GM21360 (cell line): ENCODE results near the gene SEMA3A.

ENCODE experiments used
- ATAC-seq: cut with Tn5 transposase; IDR thresholded peaks from one replicate; pipeline ENCODE4 v1.9.1; 2021; ENCODE audit warnings: mild to moderate bottlenecking, moderate library complexity; ENCODE audit not compliant: unreplicated experiment

The SEMA3A gene

GRCh38 chr7:84199216-84199615 is 4.6 kb upstream of the SEMA3A start:
- no peak for ATAC-seq

GRCh38 chr7:84196084-84196503 is 1.5 kb upstream of the SEMA3A start:
- ATAC-seq, result no peak

GRCh38 chr7:84195295-84196060 is 889 bp upstream of the SEMA3A start:
- no peak for ATAC-seq

- no peak for ATAC-seq
Measured at GRCh38 chr7:84193747-84194146, 842 bp downstream of the SEMA3A start.

- ATAC-seq, result no peak
Measured at GRCh38 chr7:84191842-84192241, 2.7 kb downstream of the SEMA3A start.

- ATAC-seq, result no peak
Measured at GRCh38 chr7:84191261-84191660, 3.3 kb downstream of the SEMA3A start.

- no peak for ATAC-seq
Measured at GRCh38 chr7:84190016-84190705, 4.4 kb downstream of the SEMA3A start.

GRCh38 chr7:84188786-84189405 is 5.7 kb downstream of the SEMA3A start:
- ATAC-seq, result no peak

- ATAC-seq, result no peak
Measured at GRCh38 chr7:84187813-84188510, 6.6 kb downstream of the SEMA3A start.

GRCh38 chr7:84187087-84187805 is 7.3 kb downstream of the SEMA3A start:
- no peak for ATAC-seq

GRCh38 chr7:84183741-84184140 is 10.8 kb downstream of the SEMA3A start:
- no peak for ATAC-seq

GRCh38 chr7:84182301-84182700 is 12.3 kb downstream of the SEMA3A start:
- no peak for ATAC-seq

GRCh38 chr7:84181628-84182027 is 13.0 kb downstream of the SEMA3A start:
- ATAC-seq, result no peak

GRCh38 chr7:84177758-84178412 is 16.7 kb downstream of the SEMA3A start:
- ATAC-seq, result no peak

- no peak for ATAC-seq
Measured at GRCh38 chr7:84176716-84177115, 17.9 kb downstream of the SEMA3A start.

GRCh38 chr7:84175461-84175860 is 19.1 kb downstream of the SEMA3A start:
- ATAC-seq, result no peak

- no peak for ATAC-seq
Measured at GRCh38 chr7:84170646-84171045, 23.9 kb downstream of the SEMA3A start.

GRCh38 chr7:84162584-84162983 is 32.0 kb downstream of the SEMA3A start:
- ATAC-seq, result no peak

- ATAC-seq, result no peak
Measured at GRCh38 chr7:84162125-84162524, 32.5 kb downstream of the SEMA3A start.

GRCh38 chr7:84161398-84161797 is 33.2 kb downstream of the SEMA3A start:
- no peak for ATAC-seq
